HG02588 (cell line): ENCODE results near the gene HUS1B.

ENCODE experiments used
- ATAC-seq: cut with Tn5 transposase; IDR thresholded peaks from one replicate; pipeline ENCODE4 v1.9.1; 2021; ENCODE audit warnings: mild to moderate bottlenecking, moderate library complexity; ENCODE audit not compliant: unreplicated experiment

The HUS1B gene

DNA sequence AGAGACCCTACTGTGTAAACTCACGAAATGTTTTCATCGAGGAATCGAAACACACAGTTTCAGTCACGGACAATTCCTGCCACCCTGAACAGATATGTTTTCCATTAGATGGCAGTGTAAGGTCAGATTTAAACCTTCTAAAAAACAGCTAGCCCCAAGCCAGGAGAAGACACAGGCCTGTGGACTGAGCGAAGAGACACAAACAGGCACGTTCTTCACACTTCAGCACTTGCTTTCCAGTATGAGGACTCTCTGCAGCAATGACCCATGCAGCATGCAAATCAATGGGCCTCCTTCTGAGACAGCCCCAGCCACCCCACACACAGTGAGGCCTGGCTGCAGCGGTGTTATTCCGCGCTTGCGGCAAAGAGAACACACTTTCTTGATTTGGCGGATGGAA, 31.9 kb downstream of the HUS1B start:
- ATAC-seq, result no peak

DNA sequence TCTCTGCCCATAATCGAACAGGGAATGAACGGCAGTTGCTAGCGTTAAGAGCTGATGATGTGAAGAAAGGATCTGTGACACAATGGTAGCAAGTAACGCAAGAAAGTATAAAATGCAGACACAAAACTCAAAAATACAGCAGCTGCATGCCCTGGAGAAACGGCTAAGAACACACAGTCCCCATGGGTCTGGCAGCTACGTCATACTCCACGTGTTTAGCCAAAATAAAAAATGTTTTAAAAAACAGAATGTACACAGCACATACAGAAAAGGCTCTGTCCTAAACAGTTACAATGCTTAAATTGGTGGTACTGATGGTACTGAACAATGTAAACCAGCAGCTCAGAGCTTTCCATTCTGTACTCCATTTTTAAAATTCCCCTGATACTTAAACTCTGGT, 34.4 kb downstream of the HUS1B start:
- ATAC-seq, result no peak

DNA sequence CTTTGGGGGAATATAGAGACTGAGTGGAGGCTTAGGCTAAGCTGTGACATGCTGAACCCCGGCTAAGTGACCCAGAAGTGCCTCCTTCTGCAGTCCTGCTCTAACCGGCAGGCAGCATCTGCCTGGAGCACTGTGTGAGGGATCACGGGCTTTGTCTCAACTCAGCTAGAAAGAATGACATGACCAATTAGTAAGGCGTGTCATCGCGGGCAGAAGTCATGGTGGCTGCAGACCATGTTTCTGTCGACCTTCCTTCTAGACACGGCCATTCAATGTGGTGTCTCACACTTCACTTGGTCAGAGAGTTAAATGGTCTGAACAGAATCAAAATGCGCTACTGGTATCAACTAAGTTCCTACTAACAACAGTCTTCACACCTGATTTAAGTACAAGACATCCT, 35.0 kb downstream of the HUS1B start:
- ATAC-seq, result no peak

- ATAC-seq, result no peak
These were observed 36.0 kb downstream of the HUS1B start for GRCh38 chr6:620950-621349.

- no peak for ATAC-seq
These were observed 36.7 kb downstream of the HUS1B start for GRCh38 chr6:620166-620565.

- ATAC-seq, result no peak
These were observed 39.3 kb downstream of the HUS1B start for GRCh38 chr6:617456-618100.

- ATAC-seq, result no peak
These were observed 42.9 kb downstream of the HUS1B start for GRCh38 chr6:613981-614380.

DNA sequence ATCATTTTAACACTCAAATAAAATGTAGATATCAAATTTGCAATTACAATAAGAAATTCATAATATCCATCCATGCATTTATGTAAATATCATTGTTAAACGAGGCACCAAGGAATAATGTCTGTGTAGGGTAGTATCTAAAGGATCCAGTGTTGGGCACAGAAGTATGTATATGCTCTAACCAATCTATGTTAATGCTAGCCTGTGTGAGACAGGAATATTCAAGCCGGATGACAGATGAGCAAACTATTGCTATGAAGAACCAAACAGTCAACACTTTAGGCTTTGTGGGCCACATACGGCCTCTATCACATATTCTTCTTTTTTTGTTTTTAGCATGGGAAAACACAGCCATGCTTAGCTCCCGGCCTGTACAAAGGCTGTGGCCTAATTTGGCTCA, 45.0 kb downstream of the HUS1B start:
- no peak for ATAC-seq

GRCh38 chr6:610882-611281, 46.0 kb downstream of the HUS1B start:
- ATAC-seq, result no peak

- ATAC-seq, result no peak
These were observed 47.0 kb downstream of the HUS1B start for GRCh38 chr6:609905-610304.

DNA sequence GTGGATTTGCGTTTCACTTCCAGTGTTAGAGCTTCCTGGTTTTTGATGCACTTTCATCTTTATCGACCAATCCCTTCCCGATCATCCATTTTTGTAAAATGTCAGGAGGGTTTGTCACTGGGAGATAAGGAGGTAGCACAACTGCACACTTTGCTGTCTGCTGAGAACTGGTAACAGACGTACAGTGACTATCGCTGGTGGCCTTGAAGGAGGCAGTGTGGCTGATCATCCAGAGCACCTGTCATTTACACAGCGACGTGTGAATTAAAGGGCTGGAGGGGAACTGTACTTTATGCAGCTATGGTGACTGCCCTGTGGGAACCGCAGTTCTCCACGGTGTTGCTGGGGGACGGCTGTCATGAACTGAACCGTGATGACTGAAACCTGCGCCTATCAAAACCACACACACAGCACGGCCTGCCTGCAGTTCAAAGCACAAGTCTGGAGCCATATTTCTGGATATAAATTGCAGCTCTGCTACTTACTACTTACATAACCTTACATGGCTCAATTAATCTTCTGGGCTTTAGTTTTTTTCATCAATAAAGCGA, 50.0 kb downstream of the HUS1B start:
- no peak for ATAC-seq
